A549 (cell line): ENCODE data around the gene TEKT5. TPM values are rescaled to one million over a fixed set of nuclear protein-coding genes. Genes with fewer than 3 reads are reported as not detected.

Source experiments
- ATAC-seq, 2 experiments: fragments of 200-7000 bp in 1 of 2; fragments of >200 bp in 1 of 2; cut with Nextera tagmentation in 1 of 2; cut with Tn5 transposase in 1 of 2; 3 replicates each; pipeline versions ENCODE4 v1.8.0 to v1.9.1; 2018 to 2020; ENCODE audit warnings: mild to moderate bottlenecking in 1 of 2, moderate library complexity in 1 of 2
- CTCF ChIA-PET: fragments of 300-600 bp; sonication (Branson Sonifier 250); formaldehyde crosslinking; extraction: SDS; loops from one replicate; lab custom pipeline; 2021; ENCODE audit warnings: antibody characterized with exemption, inconsistent platforms; lab: Yijun Ruan, JAX
- POLR2A ChIA-PET: fragments of 350-600 bp; formaldehyde crosslinking; extraction: SDS; loops from one replicate; lab custom pipeline; 2021; ENCODE audit warnings: antibody characterized with exemption, inconsistent platforms; lab: Yijun Ruan, JAX
- DNase-seq, 2 experiments: peaks; one replicate each; pipeline versions ENCODE4 v3.0.0 to v3.0.0-alpha.2; 2011 to 2016; ENCODE audit warnings: low read depth in 1 of 2, low spot score in 1 of 2
- FAIRE-seq: peaks from 2 replicates; lab custom pipeline; 2011; peaks lifted over from hg19 to GRCh38; lab: Jason Lieb, UNC
- H3K27ac ChIP-seq, 2 experiments: fragments of >200 bp; sonication (Bioruptor Twin); formaldehyde crosslinking; 3 replicates each; pipeline ENCODE4 v1.5.1; 2016 to 2017
- H3K4me1 ChIP-seq: fragments of >200 bp; sonication (Bioruptor Twin); formaldehyde crosslinking; 3 replicates; pipeline ENCODE4 v1.6.1; 2016
- H3K4me2 ChIP-seq: fragments of >200 bp; sonication (Bioruptor Twin); formaldehyde crosslinking; 3 replicates; pipeline ENCODE4 v1.6.1; 2016
- H3K4me3 ChIP-seq: fragments of >200 bp; sonication (Bioruptor Twin); formaldehyde crosslinking; 3 replicates; pipeline ENCODE4 v1.5.1; 2016
- H3K9me3 ChIP-seq: fragments of >200 bp; sonication (Bioruptor Twin); formaldehyde crosslinking; 3 replicates; pipeline ENCODE4 v1.6.1; 2016
- CBX8 ChIP-seq: fragments of 200-600 bp; sonication (generic); IDR thresholded peaks from 2 replicates; pipeline ENCODE4 v1.6.1; 2016
- CEBPB ChIP-seq, 2 experiments: fragments of >200 bp in 1 of 2; sonication (Bioruptor Twin) in 1 of 2; formaldehyde crosslinking in 1 of 2; IDR thresholded peaks; 2 replicates each; pipeline ENCODE4 v1.6.1; 2012 to 2016
- EHF ChIP-seq: fragments of 250-450 bp; sonication (Bioruptor Pico); IDR thresholded peaks from 2 replicates; pipeline ENCODE4 v1.5.0; 2020; ENCODE audit warnings: mild to moderate bottlenecking
- EHMT2 ChIP-seq: fragments of 200-600 bp; sonication (generic); IDR thresholded peaks from 2 replicates; pipeline ENCODE4 v1.6.1; 2016; ENCODE audit warnings: antibody characterized with exemption, low read depth, mild to moderate bottlenecking, moderate library complexity
- FOSL2 ChIP-seq, 2 experiments: fragments of 450-650 bp in 1 of 2; fragments of >200 bp in 1 of 2; sonication (Bioruptor Twin) in 1 of 2; formaldehyde crosslinking; IDR thresholded peaks; 2 replicates each; pipeline versions ENCODE4 v1.5.0 to v1.6.1; 2016 to 2020; ENCODE audit warnings: mild to moderate bottlenecking in 1 of 2, moderate library complexity in 1 of 2
- GATA3 ChIP-seq: IDR thresholded peaks from 2 replicates; pipeline ENCODE4 v1.6.1; 2012; ENCODE audit warnings: borderline replicate concordance
- HEYL ChIP-seq: fragments of 250-450 bp; sonication (Bioruptor Pico); IDR thresholded peaks from 2 replicates; pipeline ENCODE4 v1.8.0; 2021; ENCODE audit warnings: mild to moderate bottlenecking, moderate library complexity
- JUN ChIP-seq, 2 experiments: fragments of >200 bp; sonication (Bioruptor Twin); formaldehyde crosslinking; IDR thresholded peaks; 2 replicates in 1 of 2; 3 replicates in 1 of 2; pipeline ENCODE4 v1.6.1; 2016 to 2017
- KDM5A ChIP-seq: fragments of 200-600 bp; sonication (generic); IDR thresholded peaks from 2 replicates; pipeline ENCODE4 v1.6.1; 2016; ENCODE audit warnings: antibody characterized with exemption, mild to moderate bottlenecking
- MYC ChIP-seq: IDR thresholded peaks from 2 replicates; pipeline ENCODE4 v1.6.1; 2012; ENCODE audit warnings: mild to moderate bottlenecking, inconsistent platforms, low read length, improper control_type of control experiment, borderline replicate concordance
- NR3C1 ChIP-seq: fragments of >200 bp; sonication (Bioruptor Twin); formaldehyde crosslinking; IDR thresholded peaks from 3 replicates; pipeline ENCODE4 v1.6.1; 2017
- POLR2A ChIP-seq: IDR thresholded peaks from 2 replicates; pipeline ENCODE4 v1.6.1; 2012; ENCODE audit warnings: mild to moderate bottlenecking, low read length
- POLR2AphosphoS2 ChIP-seq: conservative IDR thresholded peaks from 2 replicates; pipeline ENCODE4 v1.6.1; 2012; ENCODE audit warnings: low read length, improper control_type of control experiment, inconsistent platforms
- RCOR1 ChIP-seq: fragments of 150-350 bp; IDR thresholded peaks from 2 replicates; pipeline ENCODE4 v1.6.1; 2014; ENCODE audit warnings: antibody characterized with exemption, low read length, low read depth
- REST ChIP-seq: fragments of 200-600 bp; sonication (generic); IDR thresholded peaks from 2 replicates; pipeline ENCODE4 v1.6.1; 2016; ENCODE audit warnings: antibody characterized with exemption, mild to moderate bottlenecking, moderate library complexity
- RFX5 ChIP-seq: fragments of 450-650 bp; IDR thresholded peaks from 2 replicates; pipeline ENCODE4 v1.7.1; 2014; ENCODE audit warnings: antibody characterized with exemption, mild to moderate bottlenecking, moderate library complexity
- RNF2 ChIP-seq: fragments of 200-600 bp; sonication (generic); IDR thresholded peaks from 2 replicates; pipeline ENCODE4 v1.6.1; 2016; ENCODE audit warnings: low read depth, mild to moderate bottlenecking, antibody characterized with exemption, moderate library complexity, borderline replicate concordance
- SMC3 ChIP-seq: fragments of >200 bp; sonication (Bioruptor Twin); formaldehyde crosslinking; IDR thresholded peaks from 3 replicates; pipeline ENCODE4 v1.6.1; 2018; ENCODE audit warnings: inconsistent platforms
- TFCP2L1 ChIP-seq: fragments of 250-450 bp; sonication (Bioruptor Pico); IDR thresholded peaks from 2 replicates; pipeline ENCODE4 v1.5.0; 2021; ENCODE audit warnings: mild to moderate bottlenecking
- TP53 ChIP-seq: fragments of 250-450 bp; sonication (Bioruptor Pico); IDR thresholded peaks from 2 replicates; pipeline ENCODE4 v1.5.0; 2021; ENCODE audit warnings: mild to moderate bottlenecking, moderate library complexity
- USF2 ChIP-seq: fragments of 450-650 bp; IDR thresholded peaks from 2 replicates; pipeline ENCODE4 v1.6.1; 2014; ENCODE audit warnings: antibody characterized with exemption
- ZSCAN20 ChIP-seq: fragments of 250-450 bp; sonication (Bioruptor Pico); IDR thresholded peaks from 2 replicates; pipeline ENCODE4 v1.8.0; 2022; ENCODE audit warnings: mild to moderate bottlenecking, moderate library complexity
- WGBS: methylation state at CpG from one replicate; pipeline ENCODE4 v1.1.6; 2017; ENCODE audit errors: missing lambda C conversion rate; 5-methylcytosine and 5-hydroxymethylcytosine counted together
- polyA plus RNA-seq, 4 experiments: library from polyadenylated mRNA; depleted of rRNA in 3 of 4; stranded (reverse); fragments of >200 nt; fragmentation: RNase III in 1 of 4; extraction: RNeasy Plus Mini Kit Qiagen cat#74134 plus additional on column Dnase treatment in 1 of 4; gene quantifications; 2 replicates in 3 of 4; 3 replicates in 1 of 4; pipeline ENCODE4 v1.2.3, GENCODE V29; 2011 to 2017

Gene TEKT5
- polyA plus RNA-seq, 2 of the 4 experiments (the other 2 are of a cell fraction): 0.14 TPM; not detected in 1

DNA sequence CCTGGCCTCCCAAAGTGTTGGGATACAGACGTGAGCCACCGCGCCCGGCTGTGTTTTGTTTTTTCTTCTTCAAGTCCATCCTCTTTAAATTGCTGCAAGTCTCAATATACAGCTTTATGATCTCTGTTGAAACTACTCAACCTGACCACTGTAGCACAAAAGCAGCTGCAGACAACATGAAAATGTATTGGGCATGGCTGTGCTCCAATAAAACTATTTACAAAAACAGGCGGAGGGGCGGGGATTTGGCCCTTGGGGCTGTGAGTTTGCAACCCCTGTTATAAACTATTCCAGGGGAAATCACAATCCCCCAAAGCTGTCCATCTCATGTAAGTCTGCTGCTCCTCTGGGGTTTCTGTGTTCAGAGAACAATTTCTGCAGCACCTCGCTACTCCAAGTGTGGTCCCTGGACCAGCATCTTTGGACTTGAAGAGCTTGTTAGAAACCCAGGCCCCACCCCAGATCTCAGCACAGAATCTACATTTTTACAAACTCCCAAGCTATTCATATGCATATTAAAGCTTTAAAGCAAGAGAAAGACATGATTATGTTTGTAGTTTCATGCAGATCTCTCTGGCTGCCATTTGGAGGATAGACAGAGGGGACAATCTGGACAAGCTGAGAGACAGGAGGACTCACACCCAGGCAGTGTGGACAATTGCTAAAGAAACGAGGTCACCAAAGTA is 33.6 kb downstream of the TEKT5 start:
- POLR2A ChIA-PET: no interaction called here
- CTCF ChIA-PET: interaction anchor here (0.9 kb wide), 1 partner anchor 11 kb away, joined by 3 read pairs; no protein-coding TSS in a partner anchor
- H3K9me3 ChIP-seq: no peaks in the 10 kb centered on the region
- H3K4me1 ChIP-seq: no peaks in the 10 kb centered on the region
- no peak for DNase-seq
- no peak for ATAC-seq
- no peak for FAIRE-seq
- 56% methylated on average over 8 of the region's 8 CpGs for WGBS
- no peak for TF ChIP-seq HEYL
- no peak overlapping the region for H3K4me3 ChIP-seq
- H3K27ac ChIP-seq: no peak overlapping the region
- H3K4me2 ChIP-seq: no peak overlapping the region

- WGBS: 73% methylated on average over 6 of the region's 6 CpGs
- Histone ChIP-seq H3K4me3 (no peak overlapping the region), H3K9me3 (no peaks in the 10 kb centered on the region), H3K27ac (no peak overlapping the region), H3K4me2 (no peak overlapping the region), H3K4me1 (no peaks in the 10 kb centered on the region)
- ChIA-PET POLR2A (no interaction called here), CTCF (interaction anchor here (0.7 kb wide), 1 partner anchor 79 kb away, joined by 3 read pairs; the partner anchor contains the start of gene EMP2)
- TF ChIP-seq CEBPB (IDR thresholded peaks at IDR 0.05): peak in 1 of 2 experiments; percentile 46; a peak in 1 of 4 replicates
- TF ChIP-seq JUN (IDR thresholded peaks at IDR 0.05): no peak
- ATAC-seq: no peak
- no peak for DNase-seq
- FAIRE-seq: no peak
These were observed 35.8 kb downstream of the TEKT5 start for GRCh38 chr16:10658943-10659342.

DNA sequence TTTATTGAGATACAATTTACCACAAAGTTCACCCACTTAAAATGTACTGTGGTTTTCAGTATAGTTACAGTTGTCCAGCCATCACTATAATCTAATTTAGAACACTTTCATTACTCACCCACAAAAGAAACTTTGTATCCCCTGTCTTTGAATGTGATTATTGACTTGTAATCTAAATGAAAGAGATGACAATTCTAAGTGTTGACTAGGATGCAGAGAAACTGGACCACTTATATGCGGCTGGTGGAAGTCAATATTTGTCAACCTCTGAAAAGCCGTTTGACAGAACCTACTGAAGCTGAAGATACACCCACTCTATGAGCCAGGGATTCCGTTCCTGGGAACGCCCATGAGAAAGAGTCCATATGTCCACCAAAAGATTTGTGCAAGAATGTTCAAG is 36.8 kb downstream of the TEKT5 start:
- Histone ChIP-seq H3K4me1 (peaks cover 6% of the 10 kb centered on the region; the same call in 1 of the 3 replicates), H3K9me3 (no peaks in the 10 kb centered on the region), H3K4me3 (no peak overlapping the region), H3K4me2 (no peak overlapping the region)
- CTCF ChIA-PET: no interaction called here
- 66% methylated on average over 4 of the region's 4 CpGs for WGBS
- FAIRE-seq: no peak
- no peak for TF ChIP-seq GATA3
- no peak for TF ChIP-seq REST
- TF ChIP-seq TP53: no peak
- no peak for TF ChIP-seq FOSL2 (IDR thresholded peaks at IDR 0.05)
- no peak for TF ChIP-seq FOSL2 (CRISPR knock-in tag; IDR thresholded peaks at IDR 0.05)
- no peak for TF ChIP-seq ZSCAN20 (CRISPR knock-in tag)
- TF ChIP-seq POLR2AphosphoS2: no peak
- no peak for TF ChIP-seq USF2
- TF ChIP-seq CBX8: no peak
- no peak for TF ChIP-seq KDM5A
- TF ChIP-seq NR3C1: no peak
- no peak for TF ChIP-seq POLR2A
- TF ChIP-seq RFX5: no peak
- TF ChIP-seq, all 56 proteins: peak for 0
- no peak for DNase-seq
- POLR2A ChIA-PET: no interaction called here
- no peak for ATAC-seq
- no peak overlapping the region for H3K27ac ChIP-seq

DNA sequence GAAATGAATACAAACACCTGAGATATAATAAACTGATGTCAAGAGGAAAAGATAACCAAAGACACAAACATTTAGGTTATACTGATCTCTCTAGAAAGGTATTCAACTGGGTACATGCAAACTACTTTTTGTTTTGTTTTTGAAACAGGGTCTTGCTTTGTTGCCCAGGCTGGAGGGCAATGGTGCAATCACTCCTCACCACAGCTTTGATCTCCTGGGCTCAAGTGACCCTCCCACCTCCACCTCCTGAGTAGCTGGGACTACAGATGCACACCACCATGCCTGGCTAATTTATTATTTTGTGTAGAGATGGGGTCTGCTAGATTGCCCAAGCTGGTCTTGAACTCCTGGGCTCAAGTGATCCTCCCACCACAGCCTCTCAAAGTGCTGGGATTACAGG is 38.1 kb downstream of the TEKT5 start:
- POLR2A ChIA-PET: no interaction called here
- no peak for FAIRE-seq
- Histone ChIP-seq H3K4me3 (no peak overlapping the region), H3K4me2 (no peak overlapping the region), H3K27ac (no peak overlapping the region), H3K9me3 (no peaks in the 10 kb centered on the region), H3K4me1 (peaks cover 8% of the 10 kb centered on the region; the same call in 1 of the 3 replicates)
- CTCF ChIA-PET: no interaction called here
- no peak for ATAC-seq
- no peak for DNase-seq
- TF ChIP-seq MYC: no peak
- no peak for TF ChIP-seq TFCP2L1
- no peak for TF ChIP-seq SMC3
- no peak for TF ChIP-seq REST
- no peak for TF ChIP-seq NR3C1
- no peak for TF ChIP-seq EHF
- no peak for TF ChIP-seq JUN (IDR thresholded peaks at IDR 0.05)
- no peak for TF ChIP-seq EHMT2
- TF ChIP-seq RCOR1: no peak
- no peak for TF ChIP-seq RNF2
- no peak for TF ChIP-seq POLR2A
